Loucy (cell line): ENCODE measurements around the gene THBS1.

Experiments
- H2AFZ ChIP-seq: fragments of 200-600 bp; sonication (generic); 2 replicates; pipeline ENCODE4 v1.6.0; 2016; ENCODE audit warnings: antibody characterized with exemption, mild to moderate bottlenecking, low read length, moderate library complexity
- H3F3A ChIP-seq: fragments of 200-600 bp; 2 replicates; pipeline ENCODE4 v1.6.0; 2016; ENCODE audit warnings: antibody characterized with exemption, low read depth, mild to moderate bottlenecking
- H3K27me3 ChIP-seq: fragments of 200-600 bp; sonication (generic); 2 replicates; pipeline ENCODE4 v1.6.1; 2014; ENCODE audit warnings: low read length, mild to moderate bottlenecking; ENCODE audit not compliant: insufficient read depth, poor library complexity, severe bottlenecking
- H3K36me3 ChIP-seq: fragments of 200-600 bp; sonication (generic); 2 replicates; pipeline ENCODE4 v1.6.1; 2016; ENCODE audit warnings: low read length; ENCODE audit not compliant: insufficient read depth
- H3K4me1 ChIP-seq: fragments of 200-600 bp; sonication (generic); 2 replicates; pipeline ENCODE4 v1.5.1; 2014; ENCODE audit warnings: low read length, mild to moderate bottlenecking; ENCODE audit not compliant: insufficient read depth, poor library complexity, severe bottlenecking
- H3K4me2 ChIP-seq: fragments of 200-600 bp; sonication (generic); 2 replicates; pipeline ENCODE4 v1.6.0; 2014; ENCODE audit warnings: antibody characterized with exemption, low read length, low read depth, mild to moderate bottlenecking; ENCODE audit not compliant: poor library complexity, severe bottlenecking
- H3K4me3 ChIP-seq: fragments of 200-600 bp; sonication (generic); 2 replicates; pipeline ENCODE4 v1.5.1; 2014; ENCODE audit warnings: low read length, mild to moderate bottlenecking, mixed read lengths; ENCODE audit not compliant: poor library complexity, severe bottlenecking
- H3K79me2 ChIP-seq: fragments of 200-600 bp; sonication (generic); 2 replicates; pipeline ENCODE4 v1.6.1; 2014; ENCODE audit warnings: low read length; ENCODE audit not compliant: insufficient read depth
- H3K9ac ChIP-seq: fragments of 200-600 bp; sonication (generic); 2 replicates; pipeline ENCODE4 v1.6.0; 2014; ENCODE audit warnings: mild to moderate bottlenecking, low read depth, low read length, moderate library complexity; ENCODE audit not compliant: poor library complexity, severe bottlenecking
- H3K9me2 ChIP-seq: fragments of 200-600 bp; sonication (generic); replicated peaks from 2 replicates; pipeline ENCODE4 v1.6.1; 2016; ENCODE audit warnings: low read depth, low read length, mixed read lengths
- H3K9me3 ChIP-seq: fragments of 200-600 bp; sonication (generic); 2 replicates; pipeline ENCODE4 v1.6.1; 2014; ENCODE audit warnings: mild to moderate bottlenecking, antibody characterized with exemption, low read length, low read depth; ENCODE audit not compliant: insufficient read depth
- H4K20me1 ChIP-seq: fragments of 200-600 bp; sonication (generic); 2 replicates; pipeline ENCODE4 v1.6.0; 2014; ENCODE audit warnings: antibody characterized with exemption, low read length, mild to moderate bottlenecking; ENCODE audit not compliant: insufficient read depth, poor library complexity, severe bottlenecking
- CTCF ChIP-seq: fragments of 200-600 bp; sonication (generic); conservative IDR thresholded peaks from 2 replicates; pipeline ENCODE4 v1.5.1; 2014; ENCODE audit warnings: mild to moderate bottlenecking, antibody characterized with exemption, low read length
- EZH2phosphoT487 ChIP-seq: fragments of 200-600 bp; IDR thresholded peaks from 2 replicates; pipeline ENCODE4 v1.6.1; 2018; ENCODE audit warnings: antibody characterized with exemption, mild to moderate bottlenecking, moderate library complexity, borderline replicate concordance

Gene THBS1

DNA sequence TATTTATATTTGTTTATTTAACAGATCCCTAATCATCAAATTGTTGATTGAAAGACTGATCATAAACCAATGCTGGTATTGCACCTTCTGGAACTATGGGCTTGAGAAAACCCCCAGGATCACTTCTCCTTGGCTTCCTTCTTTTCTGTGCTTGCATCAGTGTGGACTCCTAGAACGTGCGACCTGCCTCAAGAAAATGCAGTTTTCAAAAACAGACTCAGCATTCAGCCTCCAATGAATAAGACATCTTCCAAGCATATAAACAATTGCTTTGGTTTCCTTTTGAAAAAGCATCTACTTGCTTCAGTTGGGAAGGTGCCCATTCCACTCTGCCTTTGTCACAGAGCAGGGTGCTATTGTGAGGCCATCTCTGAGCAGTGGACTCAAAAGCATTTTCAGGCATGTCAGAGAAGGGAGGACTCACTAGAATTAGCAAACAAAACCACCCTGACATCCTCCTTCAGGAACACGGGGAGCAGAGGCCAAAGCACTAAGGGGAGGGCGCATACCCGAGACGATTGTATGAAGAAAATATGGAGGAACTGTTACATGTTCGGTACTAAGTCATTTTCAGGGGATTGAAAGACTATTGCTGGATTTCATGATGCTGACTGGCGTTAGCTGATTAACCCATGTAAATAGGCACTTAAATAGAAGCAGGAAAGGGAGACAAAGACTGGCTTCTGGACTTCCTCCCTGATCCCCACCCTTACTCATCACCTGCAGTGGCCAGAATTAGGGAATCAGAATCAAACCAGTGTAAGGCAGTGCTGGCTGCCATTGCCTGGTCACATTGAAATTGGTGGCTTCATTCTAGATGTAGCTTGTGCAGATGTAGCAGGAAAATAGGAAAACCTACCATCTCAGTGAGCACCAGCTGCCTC is 14.7 kb downstream of the THBS1 start:
- no peaks in the 10 kb centered on the region for H3K79me2 ChIP-seq
- no peak overlapping the region for H3K4me3 ChIP-seq
- H3K9me2 ChIP-seq: no peaks in the 10 kb centered on the region
- H2AFZ ChIP-seq: no peak overlapping the region
- no peaks in the 10 kb centered on the region for H3K9me3 ChIP-seq
- no peak for TF ChIP-seq CTCF
- no peak for TF ChIP-seq EZH2phosphoT487
- no peaks in the 10 kb centered on the region for H3K4me1 ChIP-seq
- H4K20me1 ChIP-seq: no peaks in the 10 kb centered on the region
- H3K27me3 ChIP-seq: no peaks in the 10 kb centered on the region
- no peak overlapping the region for H3K9ac ChIP-seq
- H3K36me3 ChIP-seq: no peaks in the 10 kb centered on the region
- no peaks in the 10 kb centered on the region for H3F3A ChIP-seq
- H3K4me2 ChIP-seq: no peak overlapping the region

- H3K9ac ChIP-seq: no peak overlapping the region
- H2AFZ ChIP-seq: no peak overlapping the region
- H3K4me2 ChIP-seq: no peak overlapping the region
- no peaks in the 10 kb centered on the region for H3K4me1 ChIP-seq
- H3K9me2 ChIP-seq: no peaks in the 10 kb centered on the region
- H4K20me1 ChIP-seq: no peaks in the 10 kb centered on the region
- no peak overlapping the region for H3K4me3 ChIP-seq
- TF ChIP-seq CTCF (no peak), EZH2phosphoT487 (no peak)
- H3K36me3 ChIP-seq: no peaks in the 10 kb centered on the region
- H3K27me3 ChIP-seq: no peaks in the 10 kb centered on the region
- no peaks in the 10 kb centered on the region for H3F3A ChIP-seq
- no peaks in the 10 kb centered on the region for H3K79me2 ChIP-seq
- H3K9me3 ChIP-seq: no peaks in the 10 kb centered on the region
Observed at GRCh38 chr15:39596358-39597051, 15.6 kb downstream of the THBS1 start.

GRCh38 chr15:39597336-39597735 is 16.5 kb downstream of the THBS1 start:
- Histone ChIP-seq H4K20me1 (no peaks in the 10 kb centered on the region), H3K79me2 (no peaks in the 10 kb centered on the region), H3K9ac (no peak overlapping the region), H3K4me1 (no peaks in the 10 kb centered on the region), H3K4me2 (no peak overlapping the region), H3K36me3 (no peaks in the 10 kb centered on the region), H2AFZ (no peak overlapping the region), H3K27me3 (no peaks in the 10 kb centered on the region), H3K4me3 (no peak overlapping the region), H3F3A (no peaks in the 10 kb centered on the region), H3K9me2 (no peaks in the 10 kb centered on the region), H3K9me3 (no peaks in the 10 kb centered on the region)
- TF ChIP-seq CTCF (no peak), EZH2phosphoT487 (no peak)
